HepG2 (cell line): ENCODE measurements around the gene ZNF23. TPM values are rescaled to one million over a fixed set of nuclear protein-coding genes. Genes with fewer than 3 reads are reported as not detected.
A peak's percentile ranks its signal among the peaks of the same experiment; 100 is the strongest.

Source experiments
- ATAC-seq: fragments of 200-7000 bp; cut with Tn5 transposase; 3 replicates; pipeline ENCODE4 v1.9.1; 2020; ENCODE audit warnings: mild to moderate bottlenecking, moderate library complexity
- BruUV-seq: library from RNA; stranded (reverse); fragments of 400-500 nt; replicated peaks from 2 replicates; lab custom pipeline; 2021; lab: Mats Ljungman, UMichigan
- CTCF ChIA-PET: fragments of 300-600 bp; formaldehyde crosslinking; extraction: SDS; loops from one replicate; lab custom pipeline; 2021; ENCODE audit warnings: low total read pairs, inconsistent platforms, low intra/inter-chr PET ratio; lab: Yijun Ruan, JAX
- POLR2A ChIA-PET: fragments of 350-600 bp; sonication (Branson Sonifier 250); formaldehyde crosslinking; loops from one replicate; lab custom pipeline; 2020; ENCODE audit warnings: antibody characterized with exemption, inconsistent platforms; lab: Yijun Ruan, JAX
- DNase-seq: peaks from one replicate; pipeline ENCODE4 v3.0.0-alpha.2; 2015; ENCODE audit warnings: low spot score
- FAIRE-seq: peaks from 3 replicates; lab custom pipeline; 2011; peaks lifted over from hg19 to GRCh38; lab: Jason Lieb, UNC
- H2AFZ ChIP-seq: one replicate; pipeline ENCODE4 v1.6.1; 2011; ENCODE audit warnings: low read length, inconsistent platforms
- H3K27ac ChIP-seq: fragments of 300-600 bp; 3 replicates; pipeline ENCODE4 v1.8.0; 2011; ENCODE audit warnings: mixed run types, mild to moderate bottlenecking, mixed read lengths, low read length, inconsistent platforms; ENCODE audit not compliant: insufficient read depth; ENCODE audit errors: extremely low read length
- H3K27me3 ChIP-seq, 2 experiments: fragments of 200-600 bp in 1 of 2; 2 replicates in 1 of 2; 3 replicates in 1 of 2; pipeline versions ENCODE4 v1.6.0 to v1.8.0; 2011; ENCODE audit warnings: low read length in 2 of 2, mild to moderate bottlenecking in 2 of 2, moderate library complexity in 2 of 2, inconsistent platforms in 1 of 2; ENCODE audit not compliant: insufficient read depth in 2 of 2, control insufficient read depth in 1 of 2
- H3K36me3 ChIP-seq, 2 experiments: fragments of 200-600 bp in 1 of 2; replicated peaks in 1 of 2; 2 replicates in 1 of 2; 3 replicates in 1 of 2; pipeline versions ENCODE4 v1.5.1 to v1.8.0; 2011; ENCODE audit warnings: low read length in 2 of 2, inconsistent platforms in 1 of 2; ENCODE audit not compliant: insufficient read depth in 2 of 2, control insufficient read depth in 1 of 2
- H3K4me1 ChIP-seq: 2 replicates; pipeline ENCODE4 v1.5.1; 2012; ENCODE audit warnings: low read length, inconsistent platforms; ENCODE audit not compliant: insufficient read depth
- H3K4me2 ChIP-seq: 2 replicates; pipeline ENCODE4 v1.6.0; 2011; ENCODE audit warnings: low read depth, low read length, inconsistent platforms
- H3K4me3 ChIP-seq, 3 experiments: fragments of 200-600 bp in 1 of 3; sonication (generic), shearing (Covaris generic) in 1 of 3; replicated peaks in 1 of 3; 2 replicates each; pipeline ENCODE4 v1.5.1; 2011 to 2016; ENCODE audit warnings: low read length in 3 of 3, inconsistent platforms in 2 of 3, low read depth in 2 of 3, mild to moderate bottlenecking in 2 of 3, control low read depth in 1 of 3, mixed read lengths in 1 of 3; ENCODE audit not compliant: insufficient read depth in 1 of 3
- H3K79me2 ChIP-seq: one replicate; pipeline ENCODE4 v1.6.1; 2011; ENCODE audit warnings: low read length, inconsistent platforms; ENCODE audit not compliant: insufficient read depth
- H3K9ac ChIP-seq: 2 replicates; pipeline ENCODE4 v1.6.0; 2011; ENCODE audit warnings: mild to moderate bottlenecking, low read depth, low read length, inconsistent platforms; ENCODE audit not compliant: insufficient read depth
- H3K9me3 ChIP-seq: 2 replicates; pipeline ENCODE4 v1.5.1; 2012; ENCODE audit warnings: mild to moderate bottlenecking, low read length
- H4K20me1 ChIP-seq: 2 replicates; pipeline ENCODE4 v1.6.0; 2011; ENCODE audit warnings: inconsistent platforms, mild to moderate bottlenecking, low read length, moderate library complexity; ENCODE audit not compliant: insufficient read depth
- HIC2 ChIP-seq: sonication (generic); formaldehyde crosslinking; IDR thresholded peaks from 2 replicates; pipeline ENCODE4 v1.9.0; 2022; ENCODE audit warnings: low read depth, missing genetic modification reagents
- HIVEP1 ChIP-seq: sonication (generic); formaldehyde crosslinking; IDR thresholded peaks from 2 replicates; pipeline ENCODE4 v1.4.0; 2020; ENCODE audit warnings: mild to moderate bottlenecking, missing genetic modification reagents
- JDP2 ChIP-seq: sonication (generic); formaldehyde crosslinking; IDR thresholded peaks from 2 replicates; pipeline ENCODE4 v1.8.1; 2022; ENCODE audit warnings: missing genetic modification reagents, borderline replicate concordance
- KAT2B ChIP-seq: fragments of 150-350 bp; IDR thresholded peaks from 2 replicates; pipeline ENCODE4 v1.6.1; 2014; ENCODE audit warnings: low read depth, low read length, borderline replicate concordance
- THRA ChIP-seq: sonication (generic); formaldehyde crosslinking; IDR thresholded peaks from 2 replicates; pipeline ENCODE4 v1.4.0; 2020; ENCODE audit warnings: missing genetic modification reagents, borderline replicate concordance
- TMF1 ChIP-seq: sonication (generic); formaldehyde crosslinking; IDR thresholded peaks from 2 replicates; pipeline ENCODE4 v1.8.1; 2022; ENCODE audit warnings: low read depth, missing genetic modification reagents
- XRCC5 ChIP-seq: fragments of 200-400 bp; formaldehyde crosslinking; optimal IDR thresholded peaks from 2 replicates; pipeline ENCODE3; 2017; ENCODE audit warnings: mild to moderate bottlenecking, low read length
- ZMAT5 ChIP-seq: sonication (generic); formaldehyde crosslinking; IDR thresholded peaks from 2 replicates; pipeline ENCODE4 v1.5.0; 2020; ENCODE audit warnings: mild to moderate bottlenecking, low read depth, missing genetic modification reagents, borderline replicate concordance
- ZNF281 ChIP-seq: sonication (generic); formaldehyde crosslinking; IDR thresholded peaks from 2 replicates; pipeline ENCODE4 v1.4.0; 2020; ENCODE audit warnings: missing genetic modification reagents, borderline replicate concordance
- ZNF292 ChIP-seq: sonication (generic); formaldehyde crosslinking; IDR thresholded peaks from 2 replicates; pipeline ENCODE4 v1.8.1; 2022; ENCODE audit warnings: mild to moderate bottlenecking, low read depth, missing genetic modification reagents, borderline replicate concordance
- ZNF350 ChIP-seq: sonication (generic); formaldehyde crosslinking; IDR thresholded peaks from 2 replicates; pipeline ENCODE4 v1.4.0; 2020; ENCODE audit warnings: mild to moderate bottlenecking, low read depth, missing genetic modification reagents, borderline replicate concordance
- ZNF543 ChIP-seq: sonication (generic); formaldehyde crosslinking; IDR thresholded peaks from 2 replicates; pipeline ENCODE4 v1.4.0; 2020; ENCODE audit warnings: mild to moderate bottlenecking, missing genetic modification reagents
- ZNF563 ChIP-seq: sonication (generic); formaldehyde crosslinking; IDR thresholded peaks from 2 replicates; pipeline ENCODE4 v1.8.0; 2022; ENCODE audit warnings: mild to moderate bottlenecking, moderate library complexity, missing genetic modification reagents
- ZNF678 ChIP-seq: sonication (generic); formaldehyde crosslinking; IDR thresholded peaks from 2 replicates; pipeline ENCODE4 v1.4.0; 2020; ENCODE audit warnings: mild to moderate bottlenecking, missing genetic modification reagents
- ZNF747 ChIP-seq: sonication (generic); formaldehyde crosslinking; IDR thresholded peaks from 2 replicates; pipeline ENCODE4 v1.8.1; 2023; ENCODE audit warnings: missing genetic modification reagents, mild to moderate bottlenecking, borderline replicate concordance
- ZNF768 ChIP-seq: sonication (generic); formaldehyde crosslinking; IDR thresholded peaks from 2 replicates; pipeline ENCODE4 v1.4.0; 2020; ENCODE audit warnings: missing genetic modification reagents
- ZSCAN30 ChIP-seq: sonication (generic); formaldehyde crosslinking; IDR thresholded peaks from 2 replicates; pipeline ENCODE4 v1.5.0; 2020; ENCODE audit warnings: mild to moderate bottlenecking, missing genetic modification reagents
- WGBS: methylation state at CpG from one replicate; pipeline ENCODE4 v1.1.6; 2017; ENCODE audit warnings: low lambda C conversion rate; 5-methylcytosine and 5-hydroxymethylcytosine counted together
- in situ Hi-C: cut with HindIII; loops from 2 replicates; pipeline ENCODE4 v1.10.0; 2017; ENCODE audit warnings: low pct_unique_long_range_greater_than_20kb; ENCODE audit not compliant: extremely low pct_ligation_motif_present
- intact Hi-C: fragments of 100-400 bp; cut with micrococcal nuclease; formaldehyde crosslinking; loops from one replicate; pipeline ENCODE4 v1.10.0; 2022; ENCODE audit not compliant: unreplicated experiment
- polyA plus RNA-seq, 8 experiments: library from polyadenylated mRNA; depleted of rRNA in 3 of 8; stranded (reverse) in 7 of 8; unstranded in 1 of 8; fragments of >200 nt; fragmentation: Illumina TruSeq in 4 of 8; extraction: Trizol in 4 of 8; gene quantifications; 2 replicates each; pipeline versions ENCODE4 v1.2.1 to v1.2.3, GENCODE V29; 2011 to 2016; ENCODE audit warnings: low read depth in 4 of 8, missing spikeins in 1 of 8, mixed read lengths in 1 of 8; ENCODE audit not compliant: insufficient read depth in 1 of 8
- total RNA-seq, 5 experiments: library from RNA; depleted of rRNA; stranded (reverse); fragments of >200 nt; fragmentation: Illumina TruSeq; extraction: Trizol; gene quantifications; 2 replicates each; pipeline ENCODE4 v1.2.3, GENCODE V29; 2016; ENCODE audit warnings: low read depth in 1 of 5

The ZNF23 gene
- total and polyA plus RNA-seq, 2 of the 13 experiments (the other 11 are each of a cell fraction or from before 2014, with no cell fraction given): 8.6 to 12.2 TPM

- FAIRE-seq (peak; percentile 59), DNase-seq (peak; percentile 33), ATAC-seq (peak; percentile 76)
- no peak overlapping the region for H3K9ac ChIP-seq
- BruUV-seq: no TSS peak
- peaks cover 5 to 27% of the 10 kb centered on the region in 2 experiments for H3K27me3 ChIP-seq
- H4K20me1 ChIP-seq: no peaks in the 10 kb centered on the region
- intact Hi-C loops (loop anchor here (1.0 to 2.0 kb wide), 3 partner anchors 14 to 60 kb away; no protein-coding TSS in a partner anchor), in situ Hi-C loops (loop anchor here (10.0 kb wide), 1 partner anchor 54 kb away; no protein-coding TSS in a partner anchor)
- H3K4me1 ChIP-seq: peaks cover 8% of the 10 kb centered on the region
- CTCF ChIA-PET: interaction anchor here (0.9 to 3.1 kb wide), 5 partner anchors 14 to 170 kb away, joined by 4 to 53 read pairs (median 9); no protein-coding TSS in a partner anchor
- H3K36me3 ChIP-seq: no peaks in the 10 kb centered on the region
- H3K4me2 ChIP-seq: peak overlapping the region; percentile 38; the same call in 1 of the 2 replicates
- POLR2A ChIA-PET: no interaction called here
- H3K9me3 ChIP-seq: no peaks in the 10 kb centered on the region
- H3K27ac ChIP-seq: no peak overlapping the region
- H3K4me3 ChIP-seq: no peak overlapping the region
- H2AFZ ChIP-seq: no peak overlapping the region
- H3K79me2 ChIP-seq: no peaks in the 10 kb centered on the region
- WGBS: 39% methylated on average over 25 of the region's 25 CpGs
- peak; percentile 5; the same call in 1 of the 2 replicates for TF ChIP-seq ZNF768 (CRISPR knock-in tag)
- no peak for TF ChIP-seq ZNF747
- TF ChIP-seq XRCC5: peak; percentile 85
- TF ChIP-seq ZSCAN30: no peak
- TF ChIP-seq ZNF563 (CRISPR knock-in tag): 0 out of 2 replicates have a peak, but pooled peaks have one; percentile 32
- TF ChIP-seq ZMAT5 (CRISPR knock-in tag): no peak
- TF ChIP-seq HIC2 (CRISPR knock-in tag): no peak
- TF ChIP-seq ZNF350 (CRISPR knock-in tag): peak; percentile 29; the same call in 1 of the 2 replicates
- no peak for TF ChIP-seq JDP2
- TF ChIP-seq TMF1 (CRISPR knock-in tag): 0 out of 2 replicates have a peak, but pooled peaks have one; percentile 30
- TF ChIP-seq KAT2B: no peak
- TF ChIP-seq ZNF678: 0 out of 2 replicates have a peak, but pooled peaks have one; percentile 45
- peak; percentile 69; the same call in 1 of the 2 replicates for TF ChIP-seq ZNF281 (CRISPR knock-in tag)
- TF ChIP-seq THRA (CRISPR knock-in tag): no peak
- TF ChIP-seq HIVEP1 (CRISPR knock-in tag): peak; percentile 5; the same call in 1 of the 2 replicates
- TF ChIP-seq ZNF292 (CRISPR knock-in tag): peak; percentile 22; the same call in 1 of the 2 replicates
- 0 out of 2 replicates have a peak, but pooled peaks have one; percentile 28 for TF ChIP-seq ZNF543 (CRISPR knock-in tag)
These were observed 21.2 kb downstream of the ZNF23 start for GRCh38 chr16:71440669-71441347.
